Tibial artery (tissue), 4 donors: ENCODE measurements around the gene LASP1NB.
A peak's percentile ranks its signal among the peaks of the same experiment; 100 is the strongest.
"Not testable (repeated sequence)": the region's sequence is repeated elsewhere in the genome, so short reads cannot be mapped to it uniquely, and the experiment has no call there.

ENCODE experiments used
- DNase-seq, 2 donors: peaks; one replicate each; pipeline ENCODE4 v3.0.0-alpha.2; 2019
- H3K27ac ChIP-seq, 2 donors: fragments of 200-600 bp; sonication (generic) in 1 of 2; 1 replicate in 1 of 2; 2 replicates in 1 of 2; pipeline ENCODE4 v1.5.1; 2018 to 2019; ENCODE audit warnings: mild to moderate bottlenecking in 1 of 2
- H3K27me3 ChIP-seq, 2 donors: fragments of 200-600 bp; sonication (generic) in 1 of 2; one replicate each; pipeline versions ENCODE4 v1.5.1 to v1.6.0; 2016 to 2019
- H3K36me3 ChIP-seq, 3 donors: fragments of 200-600 bp; sonication (generic) in 2 of 3; one replicate each; pipeline ENCODE4 v1.5.1; 2016 to 2019; ENCODE audit warnings: mild to moderate bottlenecking in 2 of 3
- H3K4me1 ChIP-seq, 4 donors: fragments of 200-600 bp; sonication (generic) in 2 of 4; 1 replicate in 3 of 4; 2 replicates in 1 of 4; pipeline ENCODE4 v1.5.1; 2016 to 2019
- H3K4me3 ChIP-seq, 2 donors: fragments of 200-600 bp; sonication (generic) in 1 of 2; 1 replicate in 1 of 2; 2 replicates in 1 of 2; pipeline ENCODE4 v1.5.1; 2018 to 2019; ENCODE audit warnings: mild to moderate bottlenecking in 2 of 2
- H3K9me3 ChIP-seq, 3 donors: fragments of 200-600 bp; sonication (generic) in 1 of 3; one replicate each; pipeline ENCODE4 v1.5.1; 2016 to 2019
- intact Hi-C: fragments of 100-400 bp; cut with DNase I; formaldehyde crosslinking; loops from one replicate; pipeline ENCODE4 v1.15.0; 2023; ENCODE audit warnings: low total_unique reads
- TF ChIP-seq, protein P1 (sequence below), 2 experiments: fragments of 200-600 bp in 1 of 2; fragments of 450-650 bp in 1 of 2; IDR thresholded peaks; one replicate each; pipeline ENCODE4 v1.5.1; 2017 to 2019; ENCODE audit warnings: antibody characterized with exemption in 2 of 2, mild to moderate bottlenecking in 1 of 2, moderate library complexity in 1 of 2

LASP1NB gene

DNA sequence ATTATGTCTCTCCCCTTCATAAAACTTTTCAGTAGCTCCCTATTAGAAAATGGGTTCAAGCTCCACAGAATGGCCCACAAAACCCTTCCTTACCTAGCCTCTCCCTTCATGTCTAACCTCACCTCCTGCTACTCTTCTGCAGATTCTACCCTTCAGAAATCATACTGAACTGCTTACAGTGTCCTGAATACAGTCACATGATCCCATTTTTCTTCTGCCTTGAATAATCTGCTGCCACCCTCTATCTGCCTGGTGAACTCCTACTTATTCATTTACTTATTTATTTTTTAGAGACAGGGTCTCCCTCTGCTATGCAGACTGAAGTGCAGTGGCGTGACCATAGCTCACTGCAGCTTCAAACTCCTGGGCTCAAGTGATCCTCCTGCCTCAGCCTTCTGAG lies 15.0 kb downstream of the LASP1NB start:
- DNase-seq, result no peak
- TF ChIP-seq, protein P1, sequence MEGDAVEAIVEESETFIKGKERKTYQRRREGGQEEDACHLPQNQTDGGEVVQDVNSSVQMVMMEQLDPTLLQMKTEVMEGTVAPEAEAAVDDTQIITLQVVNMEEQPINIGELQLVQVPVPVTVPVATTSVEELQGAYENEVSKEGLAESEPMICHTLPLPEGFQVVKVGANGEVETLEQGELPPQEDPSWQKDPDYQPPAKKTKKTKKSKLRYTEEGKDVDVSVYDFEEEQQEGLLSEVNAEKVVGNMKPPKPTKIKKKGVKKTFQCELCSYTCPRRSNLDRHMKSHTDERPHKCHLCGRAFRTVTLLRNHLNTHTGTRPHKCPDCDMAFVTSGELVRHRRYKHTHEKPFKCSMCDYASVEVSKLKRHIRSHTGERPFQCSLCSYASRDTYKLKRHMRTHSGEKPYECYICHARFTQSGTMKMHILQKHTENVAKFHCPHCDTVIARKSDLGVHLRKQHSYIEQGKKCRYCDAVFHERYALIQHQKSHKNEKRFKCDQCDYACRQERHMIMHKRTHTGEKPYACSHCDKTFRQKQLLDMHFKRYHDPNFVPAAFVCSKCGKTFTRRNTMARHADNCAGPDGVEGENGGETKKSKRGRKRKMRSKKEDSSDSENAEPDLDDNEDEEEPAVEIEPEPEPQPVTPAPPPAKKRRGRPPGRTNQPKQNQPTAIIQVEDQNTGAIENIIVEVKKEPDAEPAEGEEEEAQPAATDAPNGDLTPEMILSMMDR (IDR thresholded peaks at IDR 0.05), result no peak
- peaks cover 0 to 30% (median 3%) of the 10 kb centered on the region in 4 donors for H3K4me1 ChIP-seq
- H3K9me3 ChIP-seq, result no peaks in the 10 kb centered on the region
- intact Hi-C loops, result no loop called here
- no peaks in the 10 kb centered on the region for H3K36me3 ChIP-seq
- H3K4me3 ChIP-seq, result no peak overlapping the region
- H3K27me3 ChIP-seq, result no peaks in the 10 kb centered on the region
- no peak overlapping the region for H3K27ac ChIP-seq

DNA sequence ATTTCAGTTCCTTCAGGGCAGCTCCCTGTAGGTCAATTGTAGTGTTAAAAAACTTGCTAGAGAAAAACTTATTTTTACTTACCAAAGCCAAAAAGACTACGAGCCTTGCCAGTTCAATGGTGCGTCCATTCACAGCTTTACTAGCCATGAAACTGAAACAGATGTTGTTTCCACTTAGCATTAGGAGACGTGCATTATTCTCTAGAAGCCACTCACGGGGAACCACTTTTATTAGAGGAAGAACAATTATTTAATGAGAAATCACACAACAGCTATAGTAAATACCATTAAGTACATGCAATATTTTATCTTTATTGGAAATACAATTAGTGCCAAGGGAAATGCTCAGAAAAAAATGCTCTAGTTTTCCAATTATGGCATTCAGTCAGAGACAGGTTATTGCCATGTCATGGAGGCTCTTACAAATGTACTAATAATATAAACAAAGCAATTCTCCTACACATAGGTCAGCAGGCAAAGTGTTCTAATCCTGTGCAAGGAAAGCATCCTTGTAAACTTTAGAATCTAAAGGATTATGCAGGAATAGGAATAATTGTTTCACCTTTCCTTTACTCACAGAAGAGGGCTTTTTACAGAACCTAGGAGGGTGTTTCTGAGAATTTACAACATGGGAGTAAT lies 17.4 kb downstream of the LASP1NB start:
- TF ChIP-seq, protein P1 (IDR thresholded peaks at IDR 0.05), result no peak
- DNase-seq, result no peak
- Histone ChIP-seq H3K27ac (peak overlapping the region; percentile 21 to 52), H3K4me1 (peaks cover 0 to 18% (median 3%) of the 10 kb centered on the region in 4 donors), H3K36me3 (no peaks in the 10 kb centered on the region), H3K4me3 (no peak overlapping the region), H3K27me3 (no peaks in the 10 kb centered on the region), H3K9me3 (no peaks in the 10 kb centered on the region)
- intact Hi-C loops, result no loop called here

DNA sequence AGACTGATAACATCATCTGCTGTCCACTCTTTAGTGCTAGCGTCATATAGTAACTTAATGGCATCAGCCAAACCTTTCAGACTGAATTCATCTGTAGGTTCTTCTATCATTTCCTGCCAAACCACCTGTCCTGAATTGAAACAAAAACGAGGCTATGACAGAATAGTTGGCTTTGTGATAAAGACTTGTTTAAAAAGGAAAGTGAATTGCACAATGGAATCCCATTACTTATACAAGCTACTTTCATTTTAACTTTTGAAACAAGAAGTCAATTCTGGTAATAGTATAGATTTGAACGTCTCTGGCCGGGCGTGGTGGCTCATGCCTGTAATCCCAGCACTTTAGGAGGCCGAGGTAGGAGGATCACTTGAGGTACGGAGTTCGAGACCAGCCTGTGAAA lies 18.2 kb downstream of the LASP1NB start:
- H3K27me3 ChIP-seq, result no peaks in the 10 kb centered on the region
- TF ChIP-seq, protein P1 (IDR thresholded peaks at IDR 0.05), result no peak
- no peaks in the 10 kb centered on the region for H3K36me3 ChIP-seq
- DNase-seq, result no peak
- intact Hi-C loops, result no loop called here
- H3K27ac ChIP-seq, result peak overlapping the region in 1 of 2 donors; percentile 52
- no peak overlapping the region for H3K4me3 ChIP-seq
- H3K9me3 ChIP-seq, result no peaks in the 10 kb centered on the region
- H3K4me1 ChIP-seq, result peaks cover 0 to 13% (median 3%) of the 10 kb centered on the region in 4 donors

DNA sequence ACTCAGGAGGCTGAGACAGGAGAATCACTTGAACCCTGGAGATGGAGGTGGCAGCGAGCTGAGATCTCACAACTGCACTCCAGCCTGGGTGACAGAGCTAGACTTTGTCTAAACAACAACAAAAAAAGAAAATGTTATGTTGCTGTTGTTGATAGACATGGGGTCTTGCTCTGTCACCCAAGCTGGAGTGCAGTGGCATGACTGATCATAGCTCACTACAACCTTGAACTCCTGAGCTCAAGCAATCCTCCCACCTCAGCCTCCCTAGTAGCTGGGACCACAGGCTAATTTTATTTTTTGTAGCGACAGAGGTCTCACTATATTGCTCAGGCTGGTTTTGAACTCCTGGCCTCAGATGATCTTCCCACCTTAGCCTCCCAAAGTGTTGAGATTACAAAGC lies 21.8 kb downstream of the LASP1NB start:
- Histone ChIP-seq H3K4me3 (no peak overlapping the region), H3K4me1 (peaks cover 0 to 13% (median 3%) of the 10 kb centered on the region in 4 donors), H3K27me3 (no peaks in the 10 kb centered on the region), H3K27ac (no peak overlapping the region), H3K9me3 (no peaks in the 10 kb centered on the region), H3K36me3 (no peaks in the 10 kb centered on the region)
- intact Hi-C loops, result no loop called here
- TF ChIP-seq, protein P1 (IDR thresholded peaks at IDR 0.05), result no peak
- DNase-seq, result no peak

GRCh38 chr17:38953800-38954199 lies 28.4 kb downstream of the LASP1NB start:
- H3K4me3 ChIP-seq, H3K36me3 ChIP-seq, DNase-seq, H3K27me3 ChIP-seq, H3K27ac ChIP-seq, H3K9me3 ChIP-seq, intact Hi-C loops: not testable (repeated sequence)
- H3K4me1 ChIP-seq, result peaks cover 0 to 17% (median under 1%) of the 10 kb centered on the region in 4 donors

- peak overlapping the region; percentile 13 to 58 for H3K27ac ChIP-seq
- intact Hi-C loops, result no loop called here
- no peak for DNase-seq
Observed at GRCh38 chr17:38958326-38958725, 32.9 kb downstream of the LASP1NB start.

More at GRCh38 chr17:38958326-38958725, 32.9 kb downstream of the LASP1NB start:
- TF ChIP-seq, protein P1 (IDR thresholded peaks at IDR 0.05), result no peak
- Histone ChIP-seq H3K4me3 (no peak overlapping the region), H3K27me3 (no peaks in the 10 kb centered on the region), H3K4me1 (peaks cover 0 to 22% (median 2%) of the 10 kb centered on the region in 4 donors), H3K36me3 (no peaks in the 10 kb centered on the region), H3K9me3 (no peaks in the 10 kb centered on the region)
